Ovary (tissue), 9 donors: ENCODE data around the gene CALY. TPM values are rescaled to one million over a fixed set of nuclear protein-coding genes. Genes with fewer than 3 reads are reported as not detected.

ENCODE experiments used
- DNase-seq, 5 donors: peaks; one replicate each; pipeline ENCODE4 v3.0.0-alpha.2; 2019 to 2020
- H3K27ac ChIP-seq, 2 donors: fragments of 200-600 bp; one replicate each; pipeline versions ENCODE4 v1.5.1 to v1.8.0; 2019 to 2022
- H3K27me3 ChIP-seq: fragments of 200-600 bp; one replicate; pipeline ENCODE4 v1.8.0; 2022
- H3K36me3 ChIP-seq: fragments of 200-600 bp; sonication (generic); one replicate; pipeline ENCODE4 v1.5.1; 2019
- H3K4me1 ChIP-seq: one replicate; pipeline ENCODE4 v1.8.1; 2013; ENCODE audit warnings: mild to moderate bottlenecking, moderate library complexity; ENCODE audit not compliant: insufficient read depth
- H3K4me3 ChIP-seq: fragments of 200-600 bp; sonication (generic); one replicate; pipeline ENCODE4 v1.5.1; 2017
- H3K9me3 ChIP-seq, 2 donors: fragments of 200-600 bp in 1 of 2; sonication (generic) in 1 of 2; one replicate each; pipeline versions ENCODE4 v1.5.1 to v1.8.1; 2013 to 2019; ENCODE audit warnings: mild to moderate bottlenecking in 1 of 2, moderate library complexity in 1 of 2
- EP300 ChIP-seq: sonication (generic); formaldehyde crosslinking; IDR thresholded peaks from one replicate; pipeline ENCODE4 v1.6.1; 2017; ENCODE audit warnings: antibody characterized with exemption
- POLR2A ChIP-seq: fragments of 450-650 bp; IDR thresholded peaks from one replicate; pipeline ENCODE4 v1.6.1; 2017; ENCODE audit warnings: antibody characterized with exemption, mild to moderate bottlenecking, moderate library complexity
- WGBS, 3 donors: extraction: QIAGEN DNeasy Blood & Tissue Kit in 1 of 3; methylation state at CpG; one replicate each; pipeline versions ENCODE4 v1.1.5 to v1.1.7; 2013 to 2017; 5-methylcytosine and 5-hydroxymethylcytosine counted together
- intact Hi-C, 4 donors: fragments of 100-400 bp; cut with DNase I; formaldehyde crosslinking; loops; one replicate each; pipeline versions ENCODE4 v1.11.0 to v1.15.1; 2022 to 2023
- polyA plus RNA-seq, 2 donors: library from polyadenylated mRNA; stranded (reverse); fragments of 200-250 nt in 1 of 2; fragments of 350-450 nt in 1 of 2; fragmentation: Illumina TruSeq in 1 of 2; extraction: RNeasy Lipid Tissue Mini Kit (QIAGEN cat#74804) in 1 of 2; gene quantifications; one replicate each; pipeline ENCODE4 v1.2.3, GENCODE V29; 2013 to 2014
- total RNA-seq, 7 donors: library from RNA; depleted of rRNA in 2 of 7; stranded (reverse); fragments of >200 nt in 2 of 7; fragmentation: NEBNext Ultra II Directional in 3 of 7; extraction: Animal tissue kit (Norgen Biotek cat#: 25700) in 3 of 7; gene quantifications; one replicate each; pipeline versions ENCODE4 v1.1.0 to v1.2.4, GENCODE V29; 2016 to 2023
- TF ChIP-seq, protein P1 (sequence below), 3 donors: fragments of 450-650 bp in 2 of 3; fragments of 200-600 bp in 1 of 3; IDR thresholded peaks; one replicate each; pipeline versions ENCODE4 v1.5.1 to v1.8.0; 2016 to 2022; ENCODE audit warnings: antibody characterized with exemption in 3 of 3, mild to moderate bottlenecking in 1 of 3
- donor health status: DM: no; HTN: no; CAD: no; lungs with moderate emphysema.
- donor health status: DM: no; HTN: no; CAD: no.
- donor health status: Bipolar disorder and iron deficiency.
- donor health status: DM: yes; HTN: yes; CAD: no.
- donor health status: DM: no; HTN: no; CAD: no.
- donor health status: DM: yes; HTN: yes; CAD: no.

The CALY gene
- total and polyA plus RNA-seq, 9 donors = 0.69 TPM; not detected in 8

DNA sequence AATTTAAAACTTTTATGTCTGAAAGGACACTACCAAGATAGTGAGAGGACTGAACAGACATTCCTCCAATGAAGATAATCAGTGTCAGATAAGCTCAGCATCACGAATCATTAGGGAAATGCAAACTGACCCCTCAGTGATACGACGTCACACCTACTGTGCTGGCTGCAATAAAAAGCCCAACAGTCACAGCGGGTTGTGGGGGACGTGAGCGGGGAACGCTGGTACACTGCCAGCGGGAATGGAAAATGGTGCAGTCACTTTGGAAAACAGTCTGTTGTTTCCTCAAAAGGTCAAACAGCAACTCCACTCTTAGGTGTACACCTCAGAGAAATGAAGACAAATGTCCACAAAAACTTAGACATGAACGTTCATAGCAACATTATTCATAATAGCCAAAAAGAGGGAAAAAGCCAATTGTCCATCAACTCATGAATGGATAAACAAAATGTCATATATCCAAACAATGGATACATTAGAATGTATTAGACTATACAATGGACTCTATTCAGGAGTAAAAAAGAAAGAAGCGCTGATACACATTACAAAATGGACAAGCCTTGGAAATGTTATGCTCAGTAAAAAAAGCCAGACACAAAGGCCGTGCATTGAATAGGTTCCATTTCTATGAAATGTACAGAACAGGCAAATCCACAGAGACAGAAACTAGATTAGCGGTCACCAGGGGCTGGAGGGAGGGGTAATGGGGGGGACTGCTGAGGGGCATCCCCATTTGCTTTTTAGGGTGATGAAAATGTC is 38.8 kb upstream of the CALY start:
- Histone ChIP-seq H3K4me3 (no peak overlapping the region), H3K27ac (no peak overlapping the region), H3K27me3 (no peaks in the 10 kb centered on the region), H3K36me3 (no peaks in the 10 kb centered on the region), H3K4me1 (peaks cover 9% of the 10 kb centered on the region), H3K9me3 (no peaks in the 10 kb centered on the region)
- DNase-seq = peak in 1 of 5 donors; percentile 26
- no peak for TF ChIP-seq POLR2A
- TF ChIP-seq, protein P1, sequence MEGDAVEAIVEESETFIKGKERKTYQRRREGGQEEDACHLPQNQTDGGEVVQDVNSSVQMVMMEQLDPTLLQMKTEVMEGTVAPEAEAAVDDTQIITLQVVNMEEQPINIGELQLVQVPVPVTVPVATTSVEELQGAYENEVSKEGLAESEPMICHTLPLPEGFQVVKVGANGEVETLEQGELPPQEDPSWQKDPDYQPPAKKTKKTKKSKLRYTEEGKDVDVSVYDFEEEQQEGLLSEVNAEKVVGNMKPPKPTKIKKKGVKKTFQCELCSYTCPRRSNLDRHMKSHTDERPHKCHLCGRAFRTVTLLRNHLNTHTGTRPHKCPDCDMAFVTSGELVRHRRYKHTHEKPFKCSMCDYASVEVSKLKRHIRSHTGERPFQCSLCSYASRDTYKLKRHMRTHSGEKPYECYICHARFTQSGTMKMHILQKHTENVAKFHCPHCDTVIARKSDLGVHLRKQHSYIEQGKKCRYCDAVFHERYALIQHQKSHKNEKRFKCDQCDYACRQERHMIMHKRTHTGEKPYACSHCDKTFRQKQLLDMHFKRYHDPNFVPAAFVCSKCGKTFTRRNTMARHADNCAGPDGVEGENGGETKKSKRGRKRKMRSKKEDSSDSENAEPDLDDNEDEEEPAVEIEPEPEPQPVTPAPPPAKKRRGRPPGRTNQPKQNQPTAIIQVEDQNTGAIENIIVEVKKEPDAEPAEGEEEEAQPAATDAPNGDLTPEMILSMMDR (IDR thresholded peaks at IDR 0.05) = no peak
- TF ChIP-seq EP300 = no peak
- intact Hi-C loops = loop anchor here in 1 of 4 donors (5.0 kb wide), 1 partner anchor 68 kb away; the partner anchor contains the start of genes TUBGCP2 and ZNF511
- 78 to 83% (median 80%) methylated on average over 12 of the region's 12 CpGs for WGBS, 3 donors

DNA sequence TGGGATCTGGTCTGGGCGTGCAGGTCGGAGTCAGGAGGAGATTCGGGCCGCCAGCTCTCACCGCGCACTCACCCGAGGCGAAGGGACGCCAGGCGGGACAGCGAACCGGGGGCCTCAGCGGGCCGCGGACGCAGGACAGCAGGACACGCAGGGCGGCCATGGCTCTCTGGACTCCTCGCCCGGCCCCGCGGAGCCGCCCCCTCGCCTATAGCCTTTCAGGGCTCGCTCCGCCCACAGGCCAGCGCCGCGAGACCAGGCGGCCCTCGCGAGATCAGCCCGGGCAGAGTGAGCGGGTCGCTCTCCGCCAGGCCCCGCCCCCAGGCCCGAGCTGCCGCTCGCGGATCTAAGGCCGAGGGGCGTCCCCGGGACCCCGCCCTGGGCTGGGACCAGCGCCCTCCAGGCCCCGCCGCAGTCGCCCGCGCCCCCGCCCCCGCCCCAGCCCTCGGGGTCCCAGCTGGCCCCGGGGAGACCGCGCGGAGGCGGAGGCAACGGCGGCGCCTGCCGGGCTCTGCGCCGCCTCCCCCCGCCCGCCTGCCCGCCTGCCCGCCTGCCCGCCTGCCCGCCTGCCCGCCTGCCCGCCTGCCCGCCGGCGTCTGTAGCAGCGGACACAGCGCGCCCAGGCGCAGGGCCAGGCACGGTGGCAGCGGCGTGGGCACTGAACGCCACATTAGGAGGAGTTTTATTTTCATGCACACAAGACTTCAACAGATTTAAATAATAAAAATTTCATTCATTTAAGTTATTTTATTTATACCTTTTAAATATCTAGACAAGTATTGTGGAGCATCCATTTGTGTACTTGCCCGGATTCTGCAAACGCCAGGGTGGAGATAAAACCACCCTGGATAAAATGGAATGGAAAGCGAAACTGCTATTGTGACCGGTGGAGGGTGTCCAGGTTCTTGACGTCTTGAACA is 36.7 kb upstream of the CALY start, which contains the start of gene ECHS1:
ECHS1 (minus strand) TSS at position 181 of the 917 bp plus-strand sequence; CDS start at position 160, 21 bp downstream.
- peaks cover 6% of the 10 kb centered on the region for H3K4me1 ChIP-seq
- H3K27me3 ChIP-seq = no peaks in the 10 kb centered on the region
- no peaks in the 10 kb centered on the region for H3K36me3 ChIP-seq
- peak within 1 kb of the TSS; percentile 43 to 75 for H3K27ac ChIP-seq
- TF ChIP-seq EP300 (no peak), POLR2A (peak; percentile 45)
- TF ChIP-seq, protein P1 (IDR thresholded peaks at IDR 0.05) = no peak
- intact Hi-C loops = no loop called here
- peak; percentile 94 to 98 (median 97) for DNase-seq
- 0 to 2% (median 1%) methylated on average over 24 to 88 of the region's 89 CpGs for WGBS, 3 donors
- no peaks in the 10 kb centered on the region for H3K9me3 ChIP-seq
- peak within 1 kb of the TSS; percentile 89 for H3K4me3 ChIP-seq

DNA sequence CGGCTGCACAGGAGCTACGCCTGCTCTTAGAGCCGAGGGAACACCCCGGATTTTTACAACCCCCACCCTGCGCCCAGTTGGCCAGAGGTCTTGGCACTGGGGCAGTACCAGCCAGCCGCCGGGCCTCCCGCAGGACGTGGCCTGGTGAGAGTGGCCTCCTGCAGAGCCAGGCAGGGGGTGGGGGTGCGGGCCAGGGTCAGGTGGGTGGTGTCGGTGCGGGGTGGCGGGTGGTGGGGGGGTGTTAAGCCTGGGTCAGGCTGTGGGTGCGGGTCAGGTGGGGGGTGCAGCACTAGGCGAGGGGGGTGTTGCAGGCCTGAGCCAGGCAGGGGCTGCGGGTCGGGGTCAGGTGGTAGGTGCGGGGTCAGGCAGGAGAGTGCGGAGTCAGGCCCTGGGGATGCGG is 35.8 kb upstream of the CALY start:
- TF ChIP-seq POLR2A = no peak
- TF ChIP-seq EP300 = no peak
- TF ChIP-seq, protein P1 (IDR thresholded peaks at IDR 0.05) = no peak
- peak overlapping the region; percentile 89 for H3K4me3 ChIP-seq
- no peaks in the 10 kb centered on the region for H3K27me3 ChIP-seq
- no peaks in the 10 kb centered on the region for H3K9me3 ChIP-seq
- peak in 4 of 5 donors; percentile 36 to 70 (median 59) for DNase-seq
- H3K36me3 ChIP-seq = no peaks in the 10 kb centered on the region
- peak overlapping the region in 1 of 2 donors; percentile 43 for H3K27ac ChIP-seq
- intact Hi-C loops = no loop called here
- H3K4me1 ChIP-seq = peaks cover 4% of the 10 kb centered on the region
- 21 to 33% (median 28%) methylated on average over 10 to 20 of the region's 20 CpGs for WGBS, 3 donors

DNA sequence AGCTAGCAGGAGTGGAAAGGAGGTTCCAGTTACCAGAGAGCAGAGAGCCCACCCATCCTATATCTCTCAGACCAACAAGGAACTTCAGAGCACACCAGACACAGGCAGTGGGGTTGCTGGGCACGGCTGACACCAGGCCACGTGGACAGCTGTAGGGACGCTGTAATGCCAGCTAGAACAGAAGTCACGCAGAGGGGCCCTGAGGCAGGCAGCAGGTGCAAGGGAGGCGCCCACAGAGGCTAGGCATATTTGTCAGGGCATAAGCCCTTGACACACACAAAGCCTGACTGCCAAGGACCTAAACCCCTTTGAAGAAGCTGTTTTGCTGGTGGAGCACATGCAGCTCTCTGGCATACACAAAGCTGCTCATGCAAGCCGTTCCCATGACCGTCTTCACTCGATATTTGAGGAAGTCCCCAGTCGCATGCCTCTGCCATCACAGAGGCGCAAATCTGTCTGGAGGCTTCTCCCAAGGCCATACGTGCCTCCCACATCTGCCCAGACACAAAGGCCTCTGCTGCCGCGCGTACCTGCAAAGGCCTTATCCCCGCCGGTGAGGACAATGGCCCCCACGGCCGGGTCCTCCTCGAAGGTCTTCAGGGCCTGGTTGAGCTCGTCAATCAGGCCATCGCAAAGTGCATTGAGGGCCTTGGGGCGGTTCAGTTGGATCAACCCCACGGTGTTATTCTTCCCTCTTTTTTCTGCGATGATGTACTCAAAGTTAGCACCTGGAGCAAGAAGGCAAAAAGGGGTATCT is 33.5 kb upstream of the CALY start:
- Histone ChIP-seq H3K4me1 (peaks cover 4% of the 10 kb centered on the region), H3K9me3 (no peaks in the 10 kb centered on the region), H3K27me3 (no peaks in the 10 kb centered on the region), H3K36me3 (no peaks in the 10 kb centered on the region), H3K4me3 (no peak overlapping the region), H3K27ac (no peak overlapping the region)
- TF ChIP-seq POLR2A (no peak), EP300 (no peak)
- TF ChIP-seq, protein P1 (IDR thresholded peaks at IDR 0.05) = no peak
- intact Hi-C loops = no loop called here
- 81 to 90% (median 85%) methylated on average over 24 of the region's 24 CpGs for WGBS, 3 donors
- no peak for DNase-seq
